GM20431 (cell line): ENCODE data around the gene DPY30.
"Not testable (repeated sequence)": the region's sequence is repeated elsewhere in the genome, so short reads cannot be mapped to it uniquely, and the experiment has no call there.

Source experiments
- in situ Hi-C: fragments of 300-500 bp; cut with MseI, MboI; formaldehyde crosslinking; loops from one replicate; pipeline ENCODE4 v1.15.0; 2020; ENCODE audit warnings: low sequenced_read_pairs; ENCODE audit not compliant: unreplicated experiment

The DPY30 gene

DNA sequence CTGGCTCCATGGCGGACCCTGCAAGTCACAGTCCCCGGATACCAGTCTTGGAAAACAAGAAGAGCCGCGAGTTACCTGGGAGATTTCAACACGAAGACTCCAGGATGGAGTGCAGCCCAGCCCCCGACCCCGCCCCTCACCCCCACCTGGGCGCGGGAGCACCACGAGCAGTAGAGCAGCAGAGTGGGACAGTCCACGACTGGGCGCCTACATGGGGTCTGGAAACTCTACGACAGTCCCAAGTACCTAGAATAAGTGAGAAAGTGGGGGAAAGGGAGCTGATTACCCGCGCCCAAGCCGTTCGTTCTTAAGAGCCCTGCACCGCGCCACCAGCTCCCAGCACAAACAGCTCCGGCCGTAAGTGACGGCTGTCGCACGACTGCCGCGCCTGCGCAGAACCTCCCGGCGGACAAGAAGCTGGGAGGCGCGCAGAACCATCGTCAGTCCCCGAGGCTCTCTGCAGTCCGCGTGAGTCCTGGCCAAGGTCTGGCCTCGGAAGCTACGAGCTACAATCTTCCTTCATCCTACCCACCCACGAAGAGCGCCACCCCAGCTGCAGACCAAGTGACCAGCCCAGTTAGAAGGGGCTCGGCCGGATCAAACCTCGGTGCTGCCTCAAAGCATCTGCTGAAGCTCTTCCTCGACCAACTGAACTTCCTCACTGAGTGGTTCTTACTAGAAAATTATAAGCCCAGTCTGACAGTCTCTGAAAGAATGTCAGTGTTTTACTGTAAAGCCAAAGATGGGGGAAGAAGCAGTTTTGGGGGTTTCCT, at the start of gene DPY30:
Gene DPY30 (minus strand): TSS at position 359 of the 773 bp plus-strand sequence. CDS start 349 bp downstream, at position 10.
- in situ Hi-C loops: no loop called here

DNA sequence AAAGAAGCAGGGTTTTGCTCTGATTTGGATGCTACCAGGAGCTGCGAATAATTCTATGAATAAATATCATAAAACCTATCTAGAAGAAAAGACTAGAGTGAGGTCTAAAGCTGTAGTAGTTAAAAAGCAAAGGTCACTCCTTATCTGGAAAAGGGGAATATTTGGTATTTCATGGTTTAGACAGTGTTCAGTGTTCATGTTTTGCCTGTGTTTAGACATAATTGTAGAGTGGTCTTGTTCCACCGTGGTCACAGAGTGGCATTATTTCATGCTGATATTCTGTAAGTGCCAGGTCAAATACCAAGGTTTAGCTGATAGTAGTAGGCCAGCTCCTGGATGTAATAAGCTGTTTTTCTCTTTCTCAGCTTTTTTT, 34.5 kb upstream of the DPY30 start:
- in situ Hi-C loops: no loop called here

DNA sequence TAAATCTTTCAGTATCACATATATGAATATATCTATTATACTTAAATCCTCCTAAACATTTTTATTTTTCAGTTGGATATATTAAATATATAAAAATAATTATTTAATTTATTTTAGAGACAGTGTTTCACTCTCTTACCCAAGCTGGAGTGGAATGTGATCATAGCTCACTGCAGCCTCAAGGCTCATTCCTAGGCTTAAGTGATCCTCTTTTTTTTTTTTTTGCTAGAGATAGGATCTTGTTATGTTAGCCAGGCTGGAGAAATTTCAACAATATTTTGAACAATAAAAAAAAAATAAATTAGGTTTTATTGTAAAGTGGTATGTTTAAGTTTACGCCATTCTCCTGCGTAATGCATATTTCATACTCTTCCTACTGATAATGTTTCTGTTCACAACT, 27.9 kb upstream of the DPY30 start:
- in situ Hi-C loops: no loop called here

DNA sequence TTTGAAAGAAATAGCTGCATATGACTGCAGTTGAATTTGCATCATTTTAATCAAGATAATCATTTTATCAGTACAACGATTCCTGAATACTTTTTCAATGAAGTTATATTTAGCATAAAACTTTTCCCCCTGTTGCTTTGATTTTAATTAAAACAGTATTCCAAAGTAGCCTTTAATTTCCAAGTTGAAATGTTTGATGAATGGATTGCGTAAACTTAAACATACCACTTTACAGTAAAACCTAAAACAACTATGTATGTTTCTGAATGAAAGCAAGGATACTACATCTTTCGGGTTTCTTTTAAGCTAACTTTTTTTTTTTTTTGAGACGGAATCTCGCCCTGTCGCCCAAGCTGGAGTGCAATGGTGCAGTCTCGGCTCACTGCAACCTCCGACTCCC, 25.1 kb upstream of the DPY30 start:
- in situ Hi-C loops: no loop called here

DNA sequence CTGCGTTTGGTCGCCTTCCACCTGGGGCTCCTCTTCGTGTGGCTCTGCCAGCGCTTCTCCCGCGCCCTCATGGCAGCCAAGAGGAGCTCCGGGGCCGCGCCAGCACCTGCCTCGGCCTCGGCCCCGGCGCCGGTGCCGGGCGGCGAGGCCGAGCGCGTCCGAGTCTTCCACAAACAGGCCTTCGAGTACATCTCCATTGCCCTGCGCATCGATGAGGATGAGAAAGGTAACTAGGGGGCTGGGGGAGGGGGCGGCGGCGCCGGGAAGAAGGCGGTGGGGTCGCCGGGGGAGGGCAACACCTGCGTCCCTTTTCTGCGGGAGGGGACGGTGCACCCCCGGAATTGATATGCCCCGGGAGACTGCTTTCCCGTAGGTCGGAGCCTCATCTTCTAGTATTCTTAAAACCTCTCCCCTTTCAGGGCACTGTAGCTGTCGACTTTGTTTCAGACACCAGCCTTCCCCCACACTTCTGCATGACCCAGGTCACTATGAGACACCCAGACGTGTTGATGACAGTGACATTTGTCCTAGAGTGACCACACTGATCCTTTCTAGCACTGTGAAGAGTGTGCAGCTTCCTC, 24.5 kb upstream of the DPY30 start:
- in situ Hi-C loops: no loop called here

DNA sequence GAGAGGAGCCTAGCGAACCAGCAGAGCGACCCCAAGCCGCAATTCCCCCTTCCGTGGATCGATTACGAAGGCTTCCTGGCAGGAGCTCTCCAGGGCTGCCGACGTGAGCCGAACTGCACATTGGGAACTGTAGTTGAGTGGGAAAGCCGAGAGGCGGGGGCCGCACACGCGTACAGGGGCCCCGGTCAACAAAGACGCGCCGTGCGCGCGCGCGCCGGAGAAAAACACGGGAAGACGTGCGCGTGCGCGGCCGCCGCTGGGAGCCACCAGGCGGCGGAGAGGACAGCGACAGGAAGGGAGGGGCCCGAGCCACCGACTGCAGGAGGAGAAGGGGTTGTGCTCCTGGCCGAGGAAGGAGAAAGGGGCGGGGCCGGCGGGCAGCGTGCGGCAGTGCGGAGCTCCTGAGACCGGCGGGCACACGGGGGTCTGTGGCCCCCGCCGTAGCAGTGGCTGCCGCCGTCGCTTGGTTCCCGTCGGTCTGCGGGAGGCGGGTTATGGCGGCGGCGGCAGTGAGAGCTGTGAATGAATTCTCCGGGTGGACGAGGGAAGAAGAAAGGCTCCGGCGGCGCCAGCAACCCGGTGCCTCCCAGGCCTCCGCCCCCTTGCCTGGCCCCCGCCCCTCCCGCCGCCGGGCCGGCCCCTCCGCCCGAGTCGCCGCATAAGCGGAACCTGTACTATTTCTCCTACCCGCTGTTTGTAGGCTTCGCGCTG, 23.9 kb upstream of the DPY30 start, which contains the start of gene SPAST:
Gene SPAST (plus strand): TSS at position 247 of the 711 bp plus-strand sequence. CDS start 276 bp downstream, at position 523.
- in situ Hi-C loops: no loop called here

DNA sequence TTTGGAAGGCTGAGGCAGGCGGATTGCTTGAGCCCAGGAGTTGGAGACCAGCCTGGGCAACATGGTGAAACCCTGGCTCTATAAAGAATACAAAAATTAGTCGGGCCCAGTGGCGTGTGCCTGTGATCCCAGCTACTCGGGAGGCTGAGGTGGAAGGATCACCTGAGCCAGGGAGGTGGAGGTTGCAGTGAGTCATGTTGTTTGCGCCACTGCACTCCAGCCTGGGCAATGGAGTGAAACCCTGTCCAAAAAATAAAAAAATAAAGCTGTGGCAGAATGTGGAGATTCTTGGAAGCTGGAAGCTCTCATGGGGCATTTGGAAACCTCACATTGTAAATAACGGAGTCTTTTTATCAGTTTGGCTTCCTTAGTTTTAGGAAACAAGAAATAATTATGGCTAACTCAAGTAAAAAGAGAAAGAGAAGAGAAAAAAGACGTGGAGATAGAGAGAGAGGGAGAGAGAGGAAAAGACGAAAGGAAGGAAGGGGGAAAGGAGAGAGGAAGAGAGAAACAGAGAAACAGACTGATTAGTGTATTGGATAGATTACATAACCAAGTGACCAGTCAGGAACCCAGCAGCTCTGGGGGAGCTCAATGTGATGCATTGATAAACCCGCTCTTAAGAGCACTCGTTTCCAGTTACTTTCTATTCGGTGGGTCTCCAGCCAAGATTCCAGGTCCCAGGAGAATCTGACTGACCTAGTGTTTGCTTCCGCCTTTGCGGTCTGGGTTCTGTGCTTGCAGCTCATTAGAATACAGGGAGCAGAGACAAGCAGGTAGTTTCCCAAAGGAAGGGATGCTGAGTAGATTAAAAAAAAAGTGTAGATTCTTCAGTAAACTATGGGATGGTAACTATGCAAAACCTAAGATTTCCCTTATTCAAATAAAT, 22.6 kb upstream of the DPY30 start:
- in situ Hi-C loops: no loop called here

DNA sequence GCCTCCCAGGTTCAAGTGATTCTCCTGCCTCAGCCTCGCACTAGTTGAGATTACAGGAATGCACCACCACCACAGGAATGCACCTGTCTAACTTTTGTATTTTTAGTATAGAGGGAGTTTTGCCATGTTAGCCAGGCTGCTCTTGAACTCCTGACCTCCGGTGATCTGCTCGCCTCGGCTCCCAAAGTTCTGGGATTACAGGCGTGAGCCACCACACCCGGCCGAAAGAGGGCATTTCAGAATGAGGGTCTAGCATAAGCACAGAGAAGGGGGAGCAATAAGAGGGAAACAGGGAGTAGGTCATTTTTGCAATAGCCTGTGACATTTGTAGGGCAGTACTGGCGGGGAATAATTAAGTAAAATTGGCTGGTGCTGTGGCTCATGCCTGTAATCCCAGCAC, 21.8 kb upstream of the DPY30 start:
- in situ Hi-C loops: no loop called here

DNA sequence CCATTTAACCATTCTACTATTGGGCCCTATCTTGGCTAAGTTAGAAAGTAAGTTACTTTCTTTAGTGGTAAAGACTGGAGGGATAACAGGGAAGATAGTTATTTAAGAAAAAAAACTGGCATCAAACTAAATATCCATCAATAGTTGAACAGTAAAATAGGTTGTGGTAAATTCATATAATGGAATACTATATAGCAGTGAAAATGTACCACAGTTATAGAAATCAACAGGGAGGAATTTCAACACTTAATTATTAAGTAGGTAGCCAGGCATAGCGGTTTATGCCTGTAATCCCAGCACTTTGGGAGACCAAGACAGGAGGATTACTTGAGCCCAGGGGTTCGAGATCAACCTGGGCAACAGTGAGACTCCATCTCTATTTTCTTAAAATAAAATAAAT, 20.7 kb upstream of the DPY30 start:
- in situ Hi-C loops: no loop called here

DNA sequence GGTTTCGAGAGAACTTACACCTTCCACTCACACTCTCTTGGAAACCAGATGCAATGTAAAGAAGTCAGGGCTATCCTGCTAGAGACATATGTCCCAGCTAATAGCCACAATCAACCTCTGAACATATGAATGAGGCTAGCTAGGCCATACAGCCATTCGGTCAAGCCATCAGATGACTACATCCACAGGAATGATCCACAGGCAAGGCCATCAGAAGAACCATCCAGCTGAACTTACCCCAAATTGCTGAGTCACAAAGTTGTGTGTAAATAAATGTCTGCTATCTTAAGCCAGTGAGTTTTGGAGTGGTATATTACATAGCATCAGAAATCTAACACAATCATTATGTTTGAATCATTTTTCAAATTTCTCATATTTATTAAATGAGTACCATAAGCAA, 18.5 kb upstream of the DPY30 start:
- in situ Hi-C loops: no loop called here

DNA sequence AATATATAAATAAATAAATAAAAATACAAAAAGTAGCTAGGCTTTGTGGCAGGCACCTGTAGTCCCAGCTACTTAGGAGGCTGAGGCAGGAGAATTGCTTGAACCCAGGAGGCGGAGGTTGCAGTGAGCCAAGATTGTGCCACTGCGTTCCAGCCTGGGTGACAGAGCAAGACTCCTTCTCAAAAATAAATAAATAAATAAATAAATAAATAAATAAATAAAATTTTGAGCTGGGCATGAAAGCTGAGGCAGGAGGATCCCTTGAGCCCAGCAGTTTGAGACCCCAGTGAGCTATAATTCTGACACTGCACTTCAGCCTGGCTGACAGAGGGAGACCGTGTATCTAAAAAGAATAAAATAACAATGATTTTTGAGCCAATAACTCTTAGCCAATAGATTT, 15.0 kb upstream of the DPY30 start:
- in situ Hi-C loops: not testable (repeated sequence)

DNA sequence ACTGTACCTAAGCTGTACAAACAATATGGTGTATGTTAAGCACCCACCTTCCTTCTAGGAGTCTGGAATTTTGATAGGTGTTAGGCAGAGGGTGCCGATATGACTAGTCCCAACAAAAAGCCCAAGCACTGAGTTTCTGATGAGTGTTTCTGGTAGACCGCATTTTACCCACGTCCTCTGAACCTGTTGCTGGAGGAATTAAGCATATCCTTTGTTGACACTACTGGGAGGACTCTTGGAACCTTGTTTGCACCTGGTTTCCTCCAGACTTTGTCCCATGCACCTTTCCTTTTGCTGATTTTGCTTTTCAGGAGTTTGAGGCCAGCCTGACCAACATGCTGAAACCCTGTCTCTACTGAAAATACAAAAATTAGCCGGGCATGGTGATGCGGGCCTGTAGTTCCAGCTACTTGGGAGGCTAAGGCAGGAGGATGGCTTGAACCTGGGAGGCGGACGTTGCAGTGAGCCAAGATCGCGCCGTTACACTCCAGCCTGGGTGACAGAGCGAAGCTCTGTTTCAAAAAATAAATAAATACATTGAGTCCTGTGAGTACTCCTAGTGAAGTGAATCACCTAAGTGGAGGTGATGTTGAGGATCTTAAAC, 12.3 kb upstream of the DPY30 start:
- in situ Hi-C loops: no loop called here

DNA sequence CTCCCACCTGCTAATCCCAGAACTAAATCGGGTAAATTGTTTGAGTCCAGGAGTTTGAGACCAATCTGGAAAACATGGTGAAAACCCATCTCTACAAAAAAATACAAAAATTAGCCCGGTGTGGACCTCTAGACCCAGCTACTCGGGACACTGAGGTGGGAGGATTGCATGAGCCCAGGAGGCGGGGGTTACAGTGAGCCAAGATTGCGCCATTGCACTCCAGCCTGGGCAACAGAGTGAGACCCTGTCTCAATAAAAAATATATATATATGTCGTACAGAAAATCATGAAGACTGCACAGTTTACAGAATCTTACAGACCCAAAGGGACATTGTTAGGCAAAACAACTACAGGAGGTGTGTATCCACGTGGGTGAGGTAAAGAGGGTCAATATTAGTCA, 4.0 kb upstream of the DPY30 start:
- in situ Hi-C loops: no loop called here

DNA sequence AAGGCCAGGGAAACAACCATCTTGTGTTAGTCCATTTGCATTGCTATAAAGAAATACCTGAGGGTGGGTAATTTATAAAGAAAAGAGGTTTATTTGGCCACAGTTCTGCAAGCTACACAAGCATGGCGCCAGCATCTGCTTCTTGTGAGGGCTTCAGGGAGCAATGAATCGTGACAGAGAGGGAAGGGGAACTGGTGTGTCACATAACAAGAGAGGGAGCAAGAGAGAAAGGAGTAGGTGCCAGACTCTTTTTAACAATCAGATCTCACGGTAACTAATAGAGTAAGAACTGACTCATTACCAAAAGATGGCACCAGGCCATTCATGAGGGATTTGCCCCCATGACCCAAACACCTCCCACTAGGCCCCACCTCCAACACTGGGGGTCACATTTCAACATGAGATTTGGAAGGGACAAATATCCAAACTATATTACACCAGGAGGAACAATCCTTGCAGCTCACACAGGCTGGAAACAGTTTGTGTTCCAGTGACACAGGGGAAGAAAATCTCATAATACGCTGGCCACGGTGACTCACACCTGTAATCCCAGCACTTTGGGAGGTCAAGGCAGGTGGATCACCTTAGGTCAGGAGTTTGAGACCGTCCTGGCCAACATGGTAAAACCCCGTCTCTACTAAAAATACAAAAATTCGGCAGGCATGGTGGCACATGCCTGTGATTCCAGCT, 5.3 kb downstream of the DPY30 start:
- in situ Hi-C loops: not testable (repeated sequence)

DNA sequence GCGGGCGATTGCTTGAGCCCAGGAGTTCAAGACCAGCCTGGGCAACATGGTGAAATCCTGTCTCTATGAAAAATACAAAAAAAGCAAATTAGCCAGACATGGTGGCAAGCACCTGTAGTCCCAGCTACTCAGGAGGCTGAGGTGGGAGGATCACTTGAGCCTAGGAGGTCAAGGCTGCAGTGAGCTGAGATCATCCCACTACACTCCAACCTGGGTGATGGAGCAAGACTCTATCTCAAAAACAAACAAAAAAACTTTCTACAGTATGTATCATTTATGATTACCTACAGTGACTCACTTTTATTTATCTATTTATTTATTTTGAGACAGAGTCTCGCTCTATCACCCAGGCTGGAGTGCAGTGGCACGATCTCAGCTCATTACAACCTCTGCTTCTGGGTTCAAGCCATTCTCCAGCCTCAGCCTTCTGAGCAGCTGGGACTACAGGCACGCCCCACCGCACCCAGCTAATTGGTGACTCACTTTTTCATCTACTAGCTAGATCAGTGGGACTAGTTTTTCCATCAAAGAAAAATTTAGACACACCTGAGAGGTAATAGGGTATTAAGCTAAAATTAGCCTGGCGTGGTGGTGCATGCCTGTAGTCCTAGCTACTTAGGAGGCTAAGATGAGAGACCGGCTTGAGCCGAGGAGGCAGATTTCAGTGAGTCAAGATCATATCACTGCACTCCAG, 20.7 kb downstream of the DPY30 start:
- in situ Hi-C loops: not testable (repeated sequence)

DNA sequence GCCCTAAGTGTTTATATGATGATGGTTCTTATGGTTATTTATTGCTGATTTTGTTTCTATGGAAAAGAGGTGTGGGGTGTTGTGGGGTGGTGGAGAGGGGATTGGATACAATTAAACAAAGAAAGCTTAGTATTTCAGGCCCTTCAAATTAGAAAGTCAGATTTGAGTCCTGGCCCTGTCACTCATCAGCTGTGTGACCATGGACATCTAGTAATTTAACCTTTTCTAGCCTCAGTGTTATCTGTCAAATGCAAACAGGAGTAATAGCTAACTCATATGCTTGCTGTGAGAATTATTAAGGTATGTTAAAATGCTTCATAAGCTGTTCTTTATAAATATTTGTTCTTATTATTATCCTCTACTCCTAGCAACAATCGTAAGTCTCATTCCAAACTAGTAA, 26.7 kb downstream of the DPY30 start:
- in situ Hi-C loops: no loop called here

DNA sequence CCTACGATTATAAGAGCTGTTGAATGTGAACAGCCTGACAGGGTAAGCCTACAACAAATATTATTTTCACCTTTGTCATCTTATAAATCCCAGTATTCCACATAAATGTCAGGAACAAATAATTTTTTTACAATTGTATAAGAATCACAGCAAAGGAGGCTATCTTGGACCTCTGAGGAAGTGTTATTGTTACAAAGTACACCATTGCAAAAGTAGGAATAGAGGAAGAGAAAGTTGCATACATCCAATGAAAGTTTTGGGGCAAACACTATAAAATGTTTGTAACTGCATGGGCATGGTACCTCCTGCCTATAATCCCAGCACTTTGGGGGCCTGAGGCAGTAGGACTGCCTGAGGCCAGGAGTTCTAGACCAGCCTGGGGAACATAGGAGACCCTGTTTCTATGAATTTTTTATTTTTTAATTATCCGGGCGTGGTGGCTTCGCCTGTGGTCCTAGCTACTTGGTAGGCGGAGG, 28.1 kb downstream of the DPY30 start:
- in situ Hi-C loops: no loop called here

DNA sequence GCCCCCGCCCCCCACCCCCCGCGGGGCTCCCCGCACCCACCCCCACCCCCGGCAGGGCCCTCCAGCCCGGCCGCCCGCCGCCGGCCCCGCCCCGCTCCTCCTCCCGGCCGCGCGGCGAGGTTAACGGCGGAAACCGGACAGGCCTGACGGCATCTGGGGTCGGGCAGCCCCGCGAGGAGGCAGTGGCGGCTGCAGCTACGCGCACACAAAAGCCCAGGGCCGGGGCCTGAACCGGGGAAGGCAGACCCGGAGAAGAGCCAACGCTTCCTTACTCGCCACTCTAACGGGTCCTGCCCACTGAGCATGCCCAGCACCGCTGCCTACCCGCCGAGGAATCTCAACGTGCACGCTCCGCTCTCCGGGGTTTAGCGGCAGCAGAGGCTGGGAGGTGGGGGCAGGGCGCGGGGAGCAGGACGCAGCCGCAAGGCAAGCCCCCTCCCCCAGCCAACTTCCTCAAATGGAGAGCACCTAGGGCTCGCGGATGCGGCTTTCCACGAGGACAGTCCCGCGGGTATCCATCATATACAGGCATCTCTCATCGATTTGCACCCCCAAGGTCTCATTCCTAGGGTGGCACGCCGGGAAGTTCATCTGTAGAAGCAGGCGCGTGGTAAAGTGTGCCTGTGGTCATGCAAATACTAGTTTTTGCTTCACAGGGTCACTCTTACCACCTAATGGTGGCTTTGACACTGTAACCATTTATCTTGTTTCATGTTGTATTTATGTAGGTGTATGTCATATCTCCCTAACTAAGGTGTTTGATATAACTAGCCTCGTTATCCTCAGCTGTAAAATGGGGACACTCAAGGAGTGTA, 28.7 kb downstream of the DPY30 start, which contains the start of gene MEMO1:
Gene MEMO1 (minus strand): TSS at position 339 of the 815 bp plus-strand sequence. CDS start 761 bp downstream, outside the sequence.
- in situ Hi-C loops: no loop called here
